Testis (tissue), 2 donors: ENCODE data around the gene GTF3A.

Experiments
- POLR2A ChIP-seq: fragments of 450-650 bp; IDR thresholded peaks from one replicate; pipeline ENCODE4 v1.6.1; 2017; ENCODE audit warnings: antibody characterized with exemption, mild to moderate bottlenecking, moderate library complexity
- TF ChIP-seq, protein P1 (sequence below), 3 experiments: fragments of 450-650 bp in 2 of 3; fragments of 200-600 bp in 1 of 3; sonication (generic) in 1 of 3; IDR thresholded peaks; one replicate each; pipeline ENCODE4 v1.5.1; 2016 to 2019; ENCODE audit warnings: antibody characterized with exemption in 3 of 3, mild to moderate bottlenecking in 2 of 3, moderate library complexity in 1 of 3

DNA sequence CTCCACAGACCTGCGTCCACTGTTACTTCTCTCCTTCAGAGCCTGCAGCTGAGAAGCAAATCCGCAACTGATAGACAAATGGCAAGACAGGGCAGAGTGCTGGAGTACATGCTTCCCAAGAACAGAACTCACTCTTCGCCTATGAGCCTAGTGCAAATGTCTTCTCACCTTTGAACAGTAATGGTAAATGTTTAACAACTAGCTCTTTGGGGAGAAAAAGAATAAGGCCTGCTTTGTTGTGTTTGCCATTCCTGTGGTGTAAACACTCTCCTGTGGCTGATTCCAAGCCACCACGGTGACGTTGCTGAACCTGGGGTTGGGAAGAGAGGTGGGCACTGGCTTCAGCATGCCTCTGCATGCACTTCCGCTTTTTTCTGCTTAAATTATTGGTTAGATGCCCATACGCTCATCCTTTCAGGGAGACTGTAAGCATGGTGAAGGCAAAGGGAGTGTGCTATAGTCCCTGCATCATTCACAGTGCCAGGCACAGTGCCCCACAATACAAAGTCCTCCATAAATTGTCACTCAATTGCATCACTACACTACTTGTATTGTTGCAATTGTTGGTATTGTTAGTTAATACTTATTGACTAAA is 28.1 kb upstream of the GTF3A start:
- TF ChIP-seq, protein P1, sequence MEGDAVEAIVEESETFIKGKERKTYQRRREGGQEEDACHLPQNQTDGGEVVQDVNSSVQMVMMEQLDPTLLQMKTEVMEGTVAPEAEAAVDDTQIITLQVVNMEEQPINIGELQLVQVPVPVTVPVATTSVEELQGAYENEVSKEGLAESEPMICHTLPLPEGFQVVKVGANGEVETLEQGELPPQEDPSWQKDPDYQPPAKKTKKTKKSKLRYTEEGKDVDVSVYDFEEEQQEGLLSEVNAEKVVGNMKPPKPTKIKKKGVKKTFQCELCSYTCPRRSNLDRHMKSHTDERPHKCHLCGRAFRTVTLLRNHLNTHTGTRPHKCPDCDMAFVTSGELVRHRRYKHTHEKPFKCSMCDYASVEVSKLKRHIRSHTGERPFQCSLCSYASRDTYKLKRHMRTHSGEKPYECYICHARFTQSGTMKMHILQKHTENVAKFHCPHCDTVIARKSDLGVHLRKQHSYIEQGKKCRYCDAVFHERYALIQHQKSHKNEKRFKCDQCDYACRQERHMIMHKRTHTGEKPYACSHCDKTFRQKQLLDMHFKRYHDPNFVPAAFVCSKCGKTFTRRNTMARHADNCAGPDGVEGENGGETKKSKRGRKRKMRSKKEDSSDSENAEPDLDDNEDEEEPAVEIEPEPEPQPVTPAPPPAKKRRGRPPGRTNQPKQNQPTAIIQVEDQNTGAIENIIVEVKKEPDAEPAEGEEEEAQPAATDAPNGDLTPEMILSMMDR (IDR thresholded peaks at IDR 0.05): no peak
- no peak for TF ChIP-seq POLR2A
